Neural cell (in vitro differentiated cells): ENCODE data around the gene METAP1D. TPM values are rescaled to one million over a fixed set of nuclear protein-coding genes. Genes with fewer than 3 reads are reported as not detected.
A peak's percentile ranks its signal among the peaks of the same experiment; 100 is the strongest.
"Not testable (repeated sequence)": the region's sequence is repeated elsewhere in the genome, so short reads cannot be mapped to it uniquely, and the experiment has no call there.

Experiments used
- H2AFZ ChIP-seq: fragments of 200-600, 300-800 bp; sonication (generic), shearing (Covaris generic); 2 replicates; pipeline ENCODE4 v1.6.0; 2014; ENCODE audit warnings: low read depth, mild to moderate bottlenecking, antibody characterized with exemption, low read length, moderate library complexity
- H3F3A ChIP-seq: fragments of 200-600 bp; shearing (Covaris generic); 2 replicates; pipeline ENCODE4 v1.6.1; 2016; ENCODE audit warnings: mild to moderate bottlenecking, moderate library complexity, mixed read lengths, antibody characterized with exemption, low read length; ENCODE audit not compliant: insufficient read depth, poor library complexity, severe bottlenecking
- H3K27ac ChIP-seq: fragments of 200-600, 300-800 bp; sonication (generic), shearing (Covaris generic); 2 replicates; pipeline ENCODE4 v1.5.1; 2014; ENCODE audit warnings: mild to moderate bottlenecking, low read length, moderate library complexity
- H3K27me3 ChIP-seq: fragments of 300-800, 200-600 bp; sonication (generic), shearing (Covaris generic); 2 replicates; pipeline ENCODE4 v1.6.0; 2014; ENCODE audit warnings: mild to moderate bottlenecking, low read depth, low read length, moderate library complexity; ENCODE audit not compliant: insufficient read depth
- H3K36me3 ChIP-seq: fragments of 300-800, 200-600 bp; sonication (generic), shearing (Covaris generic); 2 replicates; pipeline ENCODE4 v1.5.1; 2014; ENCODE audit warnings: mild to moderate bottlenecking, antibody characterized with exemption, low read length, moderate library complexity; ENCODE audit not compliant: insufficient read depth
- H3K4me2 ChIP-seq: fragments of 300-800, 200-600 bp; sonication (generic), shearing (Covaris generic); 2 replicates; pipeline ENCODE4 v1.6.0; 2014; ENCODE audit warnings: mild to moderate bottlenecking, low read length
- H3K4me3 ChIP-seq: fragments of 300-800, 200-600 bp; sonication (generic), shearing (Covaris generic); 2 replicates; pipeline ENCODE4 v1.5.1; 2014; ENCODE audit warnings: mild to moderate bottlenecking, low read length, moderate library complexity
- H3K79me2 ChIP-seq: fragments of 200-600 bp; shearing (Covaris generic); replicated peaks from 2 replicates; pipeline ENCODE4 v1.6.0; 2014; ENCODE audit warnings: mild to moderate bottlenecking, low read length, moderate library complexity; ENCODE audit not compliant: insufficient read depth
- H3K9ac ChIP-seq: fragments of 300-800, 200-600 bp; sonication (generic), shearing (Covaris generic); 2 replicates; pipeline ENCODE4 v1.6.1; 2016; ENCODE audit warnings: mild to moderate bottlenecking, low read length, mixed read lengths
- H3K9me2 ChIP-seq: fragments of 200-600 bp; shearing (Covaris generic); 2 replicates; pipeline ENCODE4 v1.6.1; 2016; ENCODE audit warnings: mild to moderate bottlenecking, low read length, mixed read lengths; ENCODE audit not compliant: insufficient read depth
- H3K9me3 ChIP-seq: fragments of 200-600, 300-800 bp; sonication (generic), shearing (Covaris generic); 2 replicates; pipeline ENCODE4 v1.6.1; 2016; ENCODE audit warnings: mild to moderate bottlenecking, mixed run types, low read length, moderate library complexity, mixed read lengths
- H4K20me1 ChIP-seq: fragments of 200-600 bp; shearing (Covaris generic); 2 replicates; pipeline ENCODE4 v1.6.1; 2016; ENCODE audit warnings: mild to moderate bottlenecking, mixed run types; ENCODE audit not compliant: insufficient read depth
- CTCF ChIP-seq: fragments of 450-650 bp; IDR thresholded peaks from 2 replicates; pipeline ENCODE4 v1.5.1; 2014; ENCODE audit warnings: antibody characterized with exemption, mild to moderate bottlenecking, moderate library complexity; ENCODE audit not compliant: poor library complexity, severe bottlenecking
- EP300 ChIP-seq: fragments of 450-650 bp; conservative IDR thresholded peaks from 2 replicates; pipeline ENCODE4 v1.6.1; 2014; ENCODE audit warnings: antibody characterized with exemption, mild to moderate bottlenecking, moderate library complexity; ENCODE audit not compliant: poor library complexity, severe bottlenecking
- EZH2 ChIP-seq: fragments of 200-600, 300-800 bp; shearing (Covaris generic), sonication (generic); IDR thresholded peaks from 2 replicates; pipeline ENCODE4 v1.6.1; 2014; ENCODE audit warnings: antibody characterized with exemption, low read length, borderline replicate concordance, mild to moderate bottlenecking; ENCODE audit not compliant: insufficient read depth, poor library complexity, severe bottlenecking
- MXI1 ChIP-seq: fragments of 450-650 bp; conservative IDR thresholded peaks from 2 replicates; pipeline ENCODE4 v1.6.1; 2014; ENCODE audit warnings: antibody characterized with exemption, mild to moderate bottlenecking; ENCODE audit not compliant: poor library complexity, severe bottlenecking
- POLR2AphosphoS5 ChIP-seq: IDR thresholded peaks from 2 replicates; pipeline ENCODE4 v1.6.1; 2012
- RAD21 ChIP-seq: fragments of 450-650 bp; conservative IDR thresholded peaks from 2 replicates; pipeline ENCODE4 v1.6.1; 2014; ENCODE audit warnings: antibody characterized with exemption, mild to moderate bottlenecking, moderate library complexity
- REST ChIP-seq: IDR thresholded peaks from 2 replicates; pipeline ENCODE4 v1.6.1; 2012; ENCODE audit warnings: borderline replicate concordance
- SMC3 ChIP-seq: fragments of 450-650 bp; conservative IDR thresholded peaks from 2 replicates; pipeline ENCODE4 v1.6.1; 2014; ENCODE audit warnings: antibody characterized with exemption, mild to moderate bottlenecking, moderate library complexity; ENCODE audit not compliant: poor library complexity
- TAF1 ChIP-seq: IDR thresholded peaks from 2 replicates; pipeline ENCODE4 v1.6.1; 2012; ENCODE audit warnings: low read depth
- polyA plus RNA-seq: library from polyadenylated mRNA; depleted of rRNA; stranded (reverse); fragments of >200 nt; gene quantifications from 2 replicates; pipeline ENCODE4 v1.2.3, GENCODE V29; 2014

METAP1D gene
- polyA plus RNA-seq, 1 donor from 2014 or later = 5.4 TPM

- H3K79me2 ChIP-seq, H3K4me3 ChIP-seq, H2AFZ ChIP-seq, H3K27ac ChIP-seq, H3K9ac ChIP-seq, H4K20me1 ChIP-seq, H3K36me3 ChIP-seq, H3K9me2 ChIP-seq, H3K27me3 ChIP-seq, H3K9me3 ChIP-seq, H3K4me2 ChIP-seq, H3F3A ChIP-seq: not testable (repeated sequence)
These were observed 68.2 kb downstream of the METAP1D start for GRCh38 chr2:172067905-172068304.

- Histone ChIP-seq H3K79me2 (peaks cover 6% of the 10 kb centered on the region), H3K27ac (peak overlapping the region; percentile 81), H3K9ac (peak overlapping the region; percentile 46), H4K20me1 (no peaks in the 10 kb centered on the region), H3K36me3 (no peaks in the 10 kb centered on the region), H3K9me3 (no peaks in the 10 kb centered on the region), H3K4me3 (peak overlapping the region; percentile 46), H3K9me2 (no peaks in the 10 kb centered on the region), H3F3A (peaks cover 10% of the 10 kb centered on the region), H3K27me3 (no peaks in the 10 kb centered on the region), H3K4me2 (peak overlapping the region; percentile 24), H2AFZ (no peak overlapping the region)
- no peak for TF ChIP-seq SMC3
- TF ChIP-seq POLR2AphosphoS5 = no peak
- TF ChIP-seq MXI1 = no peak
- no peak for TF ChIP-seq TAF1
- TF ChIP-seq RAD21 = no peak
- TF ChIP-seq CTCF = no peak
- no peak for TF ChIP-seq REST
- TF ChIP-seq EZH2 = no peak
- no peak for TF ChIP-seq EP300
These were observed 71.2 kb downstream of the METAP1D start for GRCh38 chr2:172070936-172071335.

GRCh38 chr2:172072303-172072702, 72.5 kb downstream of the METAP1D start:
- Histone ChIP-seq H3K27ac (peak overlapping the region; percentile 81), H3K4me3 (peak overlapping the region; percentile 46), H3K27me3 (no peaks in the 10 kb centered on the region), H2AFZ (no peak overlapping the region), H3K9me2 (no peaks in the 10 kb centered on the region), H3K79me2 (peaks cover 17% of the 10 kb centered on the region), H3K9ac (peak overlapping the region; percentile 46), H3K4me2 (peak overlapping the region; percentile 64), H3K9me3 (no peaks in the 10 kb centered on the region), H4K20me1 (no peaks in the 10 kb centered on the region), H3K36me3 (no peaks in the 10 kb centered on the region), H3F3A (peaks cover 11% of the 10 kb centered on the region)
- TF ChIP-seq CTCF (peak; percentile 3), MXI1 (no peak), POLR2AphosphoS5 (peak; percentile 57), RAD21 (peak; percentile 2), TAF1 (no peak), REST (peak; percentile 71), EP300 (peak; percentile 81)
